HG02970 (cell line): ENCODE data around the gene LARGE2.

Experiments used
- ATAC-seq: cut with Tn5 transposase; IDR thresholded peaks from one replicate; pipeline ENCODE4 v1.9.1; 2021; ENCODE audit warnings: mild to moderate bottlenecking, moderate library complexity, moderate number of reproducible peaks; ENCODE audit not compliant: unreplicated experiment, low FRiP score

The LARGE2 gene

GRCh38 chr11:45913514-45913913 lies 8.9 kb upstream of the LARGE2 start:
- no peak for ATAC-seq

GRCh38 chr11:45913942-45914635 lies 8.4 kb upstream of the LARGE2 start:
- no peak for ATAC-seq

DNA sequence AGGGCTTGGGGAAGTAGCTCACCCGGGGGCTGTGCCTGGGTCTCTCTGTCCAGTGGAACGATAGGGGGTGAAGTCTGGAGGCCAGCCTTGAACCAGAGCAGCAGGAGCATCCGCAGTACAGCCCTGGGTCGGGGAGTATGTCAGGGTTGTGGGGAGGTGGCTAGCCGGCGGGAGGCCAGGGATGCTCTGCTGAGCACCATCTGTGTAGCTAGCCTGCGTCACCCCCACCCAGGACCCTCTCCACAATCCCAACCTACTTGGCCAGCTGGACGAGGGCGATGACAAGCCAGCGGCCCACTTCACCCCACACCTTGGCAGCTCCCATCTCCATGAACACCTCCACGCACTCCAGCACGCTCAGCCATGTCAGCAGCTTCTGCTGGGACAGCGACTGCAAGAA lies 7.0 kb upstream of the LARGE2 start:
- no peak for ATAC-seq

DNA sequence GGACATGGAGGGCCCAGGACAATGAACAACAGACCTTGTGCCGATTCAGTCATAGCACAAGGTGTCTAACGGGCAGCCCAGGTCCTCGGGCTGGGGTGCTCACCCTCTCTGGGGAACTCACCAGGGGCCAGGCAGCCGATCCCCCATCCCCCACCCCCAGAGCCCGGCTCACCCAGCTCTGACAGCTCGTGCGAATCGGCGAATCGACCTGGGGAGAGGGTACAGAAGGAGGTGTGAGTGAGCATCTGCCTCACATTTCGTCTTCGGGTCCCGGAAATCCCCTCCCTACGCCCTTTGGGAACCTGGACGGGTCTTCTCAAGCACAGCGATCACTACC lies 5.2 kb upstream of the LARGE2 start:
- ATAC-seq = no peak

GRCh38 chr11:45917623-45918330 lies 4.7 kb upstream of the LARGE2 start, which contains the start of gene PEX16:
Gene PEX16, minus strand, starts transcription at chr11:45917877. Its CDS starts 66 bp downstream, at chr11:45917811.
- ATAC-seq = peak; percentile 86

GRCh38 chr11:45918331-45918941 lies 4.0 kb upstream of the LARGE2 start:
- no peak for ATAC-seq

GRCh38 chr11:45918962-45919675 lies 3.3 kb upstream of the LARGE2 start:
- no peak for ATAC-seq

DNA sequence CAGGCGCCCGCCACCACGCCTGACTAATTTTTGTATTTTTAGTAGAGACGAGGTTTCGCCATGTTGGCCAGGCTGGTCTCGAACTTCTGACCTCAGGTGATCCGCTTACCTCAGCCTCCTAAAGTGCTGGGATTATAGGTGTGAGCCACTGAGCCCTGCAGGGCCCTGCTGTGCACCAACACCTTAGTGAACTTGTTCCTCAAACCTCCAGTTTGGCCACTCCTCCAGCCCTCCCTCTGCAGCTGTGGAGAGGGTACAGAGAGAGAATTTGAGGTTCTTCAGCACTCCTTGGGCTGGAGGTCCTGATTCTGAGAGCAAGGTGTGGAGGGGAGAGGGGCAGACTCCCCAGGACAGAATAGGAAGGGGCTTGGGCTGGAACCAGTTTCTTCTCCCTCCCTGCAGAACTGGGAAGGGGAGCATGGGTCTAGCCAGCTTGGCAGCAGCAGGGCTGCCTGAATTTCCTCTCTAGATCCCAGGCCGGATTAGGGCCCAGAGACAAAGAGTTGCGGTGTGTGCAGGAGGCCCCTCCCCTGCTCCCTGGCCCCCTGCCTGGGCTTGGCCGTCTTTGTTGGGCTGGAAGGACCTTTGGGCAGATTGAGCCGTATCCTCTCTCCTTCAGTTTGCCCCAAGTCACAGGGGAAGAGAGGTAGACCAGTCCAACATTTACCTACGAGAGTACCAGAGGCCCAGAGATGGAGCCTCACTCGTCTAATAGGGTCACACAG lies 2.5 kb upstream of the LARGE2 start:
- ATAC-seq = no peak

DNA sequence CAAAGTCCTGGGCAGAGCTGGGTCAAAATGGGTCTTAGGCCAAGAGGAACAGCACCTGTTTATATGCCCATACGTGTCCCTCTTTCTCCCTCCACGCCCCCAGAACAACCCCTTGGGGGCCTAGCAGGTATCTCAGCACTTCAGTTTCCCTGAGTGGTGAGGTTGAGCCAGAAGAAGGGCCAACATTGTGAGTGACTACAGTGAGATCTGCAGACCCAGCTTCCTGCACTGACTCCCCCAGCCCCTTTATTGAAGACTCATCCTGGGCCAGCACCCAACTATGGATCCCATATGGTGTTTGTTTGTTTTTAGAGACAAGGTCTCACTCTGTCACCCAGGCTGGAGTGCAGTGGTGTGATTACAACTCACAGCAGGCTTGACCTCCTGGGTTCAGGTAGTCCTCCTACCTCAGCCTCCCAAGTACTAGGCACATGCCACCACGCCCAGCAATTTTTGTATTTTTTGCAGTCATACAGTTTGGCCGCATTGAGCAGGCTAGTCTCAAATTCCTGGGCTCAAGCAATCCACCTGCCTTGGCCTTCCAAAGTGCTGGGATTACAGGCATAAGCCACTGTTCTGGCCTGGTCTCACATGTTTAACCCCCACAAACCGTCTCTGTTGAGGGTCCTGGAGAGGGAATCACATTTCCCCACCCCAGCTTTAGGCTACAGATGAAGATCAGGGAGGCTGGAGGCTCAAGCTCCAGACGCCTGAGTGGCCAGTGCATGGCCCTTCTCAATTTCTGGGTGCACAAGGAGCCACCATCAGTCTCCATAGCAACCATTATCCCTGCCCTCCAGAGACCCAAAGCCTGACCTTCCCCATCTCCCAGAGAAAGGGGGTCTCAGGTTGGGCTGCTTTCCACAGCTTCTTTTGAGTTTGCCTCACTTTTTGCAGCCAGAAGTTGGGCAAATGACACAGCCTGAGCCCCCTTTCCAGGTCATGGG lies 1.7 kb upstream of the LARGE2 start:
- no peak for ATAC-seq

DNA sequence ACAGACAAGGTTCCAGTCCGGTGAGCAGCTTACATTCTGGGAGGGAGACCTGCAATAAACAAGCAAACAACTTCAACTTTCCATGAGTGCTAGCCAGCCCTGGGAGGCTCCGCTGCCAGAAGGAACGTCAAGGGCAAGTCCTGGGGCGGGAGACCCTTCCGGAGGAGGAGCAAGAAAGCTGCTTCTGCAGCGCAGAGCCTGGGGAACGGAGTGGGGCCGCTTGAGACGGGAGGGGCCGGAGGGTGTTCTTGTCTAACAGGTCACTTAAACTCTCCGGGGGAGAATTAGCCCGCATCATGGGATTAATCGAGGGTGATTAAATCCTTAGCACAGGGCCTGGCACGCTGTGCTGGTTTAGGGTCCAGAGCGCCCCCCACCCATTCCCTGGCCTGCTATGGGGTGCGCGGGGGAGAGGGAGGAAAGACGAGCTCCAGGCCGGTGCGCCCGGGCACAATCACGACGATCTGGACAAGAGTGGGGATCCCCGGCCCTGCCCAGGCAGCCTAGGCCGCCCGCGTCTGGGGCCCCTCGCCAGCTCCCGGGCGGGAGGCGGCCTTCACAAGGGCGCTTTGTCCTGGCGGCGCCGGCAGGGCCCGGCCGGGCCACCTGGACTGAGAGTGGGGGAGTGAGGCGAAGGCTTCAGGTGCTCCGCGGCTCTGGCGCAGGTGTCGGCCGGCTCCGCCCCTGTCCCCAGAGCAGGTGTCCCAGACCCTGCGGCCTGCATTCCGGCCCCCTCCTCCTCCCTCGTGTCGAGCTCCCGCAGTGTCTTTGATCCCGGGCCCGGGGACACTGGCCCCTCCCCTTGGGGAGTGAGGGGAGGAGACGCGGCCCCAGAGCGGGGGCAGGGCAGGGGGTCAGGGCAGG lies 663 bp upstream of the LARGE2 start:
- no peak for ATAC-seq

DNA sequence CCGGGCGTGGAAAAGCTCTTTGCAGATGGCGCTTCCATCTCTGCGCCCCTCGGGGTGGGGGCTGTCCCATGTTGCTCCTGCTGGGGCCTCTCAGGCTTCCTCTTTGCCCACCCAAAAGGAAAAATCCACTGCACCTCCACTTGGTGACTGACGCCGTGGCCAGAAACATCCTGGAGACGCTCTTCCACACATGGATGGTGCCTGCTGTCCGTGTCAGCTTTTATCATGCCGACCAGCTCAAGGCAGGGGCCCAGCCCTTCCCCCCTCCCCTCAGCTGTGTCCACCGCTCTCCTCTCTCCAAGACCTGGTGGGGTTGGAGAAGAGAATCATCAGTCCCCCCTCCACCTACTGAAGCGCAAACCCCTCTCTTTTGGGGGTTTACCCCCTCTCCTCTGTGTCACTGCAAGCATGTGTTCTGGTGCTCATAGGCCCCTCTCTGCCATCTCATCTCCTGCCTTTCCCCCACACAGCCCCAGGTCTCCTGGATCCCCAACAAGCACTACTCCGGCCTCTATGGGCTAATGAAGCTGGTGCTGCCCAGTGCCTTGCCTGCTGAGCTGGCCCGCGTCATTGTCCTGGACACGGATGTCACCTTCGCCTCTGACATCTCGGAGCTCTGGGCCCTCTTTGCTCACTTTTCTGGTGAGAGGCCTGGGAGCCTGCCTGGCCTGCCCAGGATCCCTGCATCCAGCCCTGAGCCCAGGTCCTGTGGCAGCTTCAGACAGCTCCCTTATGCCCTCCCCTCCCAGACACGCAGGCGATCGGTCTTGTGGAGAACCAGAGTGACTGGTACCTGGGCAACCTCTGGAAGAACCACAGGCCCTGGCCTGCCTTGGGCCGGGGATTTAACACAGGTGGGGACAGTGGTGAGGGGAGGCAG lies 1.8 kb downstream of the LARGE2 start:
- no peak for ATAC-seq

GRCh38 chr11:45924927-45925326 lies 2.5 kb downstream of the LARGE2 start:
- ATAC-seq = no peak

GRCh38 chr11:45925550-45925949 lies 3.1 kb downstream of the LARGE2 start:
- no peak for ATAC-seq

DNA sequence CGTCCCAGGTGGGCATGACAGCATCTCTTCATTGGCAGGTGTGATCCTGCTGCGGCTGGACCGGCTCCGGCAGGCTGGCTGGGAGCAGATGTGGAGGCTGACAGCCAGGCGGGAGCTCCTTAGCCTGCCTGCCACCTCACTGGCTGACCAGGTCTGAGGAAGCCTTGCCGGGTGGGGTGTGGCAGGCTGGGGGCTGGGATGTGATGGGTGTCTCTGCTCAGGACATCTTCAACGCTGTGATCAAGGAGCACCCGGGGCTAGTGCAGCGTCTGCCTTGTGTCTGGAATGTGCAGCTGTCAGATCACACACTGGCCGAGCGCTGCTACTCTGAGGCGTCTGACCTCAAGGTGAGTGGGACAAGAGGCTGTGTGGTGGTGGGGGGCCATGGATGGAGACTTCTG lies 3.5 kb downstream of the LARGE2 start:
- ATAC-seq = no peak

DNA sequence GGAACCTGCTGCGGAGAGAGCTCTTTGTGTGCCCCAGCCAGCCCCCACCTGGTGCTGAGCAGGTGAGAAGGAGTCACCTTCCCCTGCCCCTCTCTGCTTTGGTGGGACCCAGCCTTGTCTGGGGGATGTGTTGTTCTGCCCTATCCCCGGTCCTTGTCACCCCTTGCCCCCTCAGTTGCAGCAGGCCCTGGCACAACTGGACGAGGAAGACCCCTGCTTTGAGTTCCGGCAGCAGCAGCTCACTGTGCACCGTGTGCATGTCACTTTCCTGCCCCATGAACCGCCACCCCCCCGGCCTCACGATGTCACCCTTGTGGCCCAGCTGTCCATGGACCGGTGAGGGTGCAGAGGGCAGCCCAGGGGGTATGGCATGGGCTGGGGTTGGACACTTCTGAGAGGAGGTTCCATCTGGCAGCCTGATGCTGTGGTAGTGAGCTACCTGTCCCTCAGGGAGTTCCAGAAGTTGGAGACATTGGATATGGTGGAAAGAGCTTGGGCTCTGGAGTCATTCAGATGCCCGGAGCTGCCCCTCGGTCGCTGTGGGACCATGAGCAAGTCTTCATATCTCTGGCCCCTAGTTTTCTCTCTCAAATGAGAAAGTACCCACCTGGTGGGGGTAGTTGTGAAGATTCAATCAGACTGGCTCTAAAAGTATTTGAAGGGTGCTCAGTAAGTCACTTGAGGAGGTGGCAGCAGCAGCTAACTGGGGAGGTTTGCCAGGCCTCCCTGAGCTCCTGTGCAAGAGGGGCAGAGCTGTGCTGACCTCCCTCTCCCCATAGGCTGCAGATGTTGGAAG lies 4.3 kb downstream of the LARGE2 start:
- ATAC-seq = no peak

DNA sequence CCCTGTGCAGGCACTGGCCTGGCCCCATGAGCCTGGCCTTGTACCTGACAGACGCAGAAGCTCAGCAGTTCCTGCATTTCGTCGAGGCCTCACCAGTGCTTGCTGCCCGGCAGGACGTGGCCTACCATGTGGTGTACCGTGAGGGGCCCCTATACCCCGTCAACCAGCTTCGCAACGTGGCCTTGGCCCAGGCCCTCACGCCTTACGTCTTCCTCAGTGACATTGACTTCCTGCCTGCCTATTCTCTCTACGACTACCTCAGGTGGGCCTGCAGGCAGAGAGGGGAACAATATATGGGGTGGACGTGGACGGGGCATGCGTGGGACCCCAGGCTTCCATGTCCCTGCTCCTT lies 4.9 kb downstream of the LARGE2 start:
- ATAC-seq = no peak
